Panc1 (cell line): ENCODE data around the gene ZNF426.

ENCODE experiments used
- POLR2AphosphoS5 ChIP-seq: IDR thresholded peaks from 2 replicates; pipeline ENCODE4 v1.6.1; 2012; ENCODE audit warnings: mild to moderate bottlenecking, low read depth, low read length, moderate library complexity
- TCF7L2 ChIP-seq: IDR thresholded peaks from 2 replicates; pipeline ENCODE4 v1.6.1; 2011; ENCODE audit warnings: mild to moderate bottlenecking, low read depth, low read length, inconsistent platforms
- TF ChIP-seq, protein P1 (sequence below): fragments of 450-650 bp; IDR thresholded peaks from 2 replicates; pipeline ENCODE4 v1.5.1; 2017; ENCODE audit warnings: mild to moderate bottlenecking

DNA sequence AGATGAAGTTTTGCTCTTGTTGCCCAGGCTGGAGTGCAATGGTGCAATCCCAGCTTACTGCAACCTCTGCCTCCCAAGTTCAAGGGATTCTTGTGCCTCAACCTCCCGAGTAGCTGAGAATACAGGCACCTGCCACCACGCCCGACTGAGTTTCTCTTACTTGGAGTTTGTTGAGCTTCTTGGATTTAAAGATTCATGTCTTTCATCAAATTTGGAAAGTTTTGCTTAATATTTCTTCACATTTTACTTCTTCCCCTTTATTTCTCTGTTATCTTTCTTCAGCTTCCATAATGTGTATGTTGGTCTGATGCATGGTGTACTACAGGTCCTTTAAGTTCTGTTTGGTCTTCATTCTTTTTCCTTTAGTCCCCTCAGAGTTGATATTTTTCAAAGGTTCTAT lies 31.2 kb downstream of the ZNF426 start:
- TF ChIP-seq, protein P1, sequence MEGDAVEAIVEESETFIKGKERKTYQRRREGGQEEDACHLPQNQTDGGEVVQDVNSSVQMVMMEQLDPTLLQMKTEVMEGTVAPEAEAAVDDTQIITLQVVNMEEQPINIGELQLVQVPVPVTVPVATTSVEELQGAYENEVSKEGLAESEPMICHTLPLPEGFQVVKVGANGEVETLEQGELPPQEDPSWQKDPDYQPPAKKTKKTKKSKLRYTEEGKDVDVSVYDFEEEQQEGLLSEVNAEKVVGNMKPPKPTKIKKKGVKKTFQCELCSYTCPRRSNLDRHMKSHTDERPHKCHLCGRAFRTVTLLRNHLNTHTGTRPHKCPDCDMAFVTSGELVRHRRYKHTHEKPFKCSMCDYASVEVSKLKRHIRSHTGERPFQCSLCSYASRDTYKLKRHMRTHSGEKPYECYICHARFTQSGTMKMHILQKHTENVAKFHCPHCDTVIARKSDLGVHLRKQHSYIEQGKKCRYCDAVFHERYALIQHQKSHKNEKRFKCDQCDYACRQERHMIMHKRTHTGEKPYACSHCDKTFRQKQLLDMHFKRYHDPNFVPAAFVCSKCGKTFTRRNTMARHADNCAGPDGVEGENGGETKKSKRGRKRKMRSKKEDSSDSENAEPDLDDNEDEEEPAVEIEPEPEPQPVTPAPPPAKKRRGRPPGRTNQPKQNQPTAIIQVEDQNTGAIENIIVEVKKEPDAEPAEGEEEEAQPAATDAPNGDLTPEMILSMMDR: no peak
- TF ChIP-seq TCF7L2 (no peak), POLR2AphosphoS5 (no peak)
